ENCODE results near the gene OGFR. TPM values are rescaled to one million over a fixed set of nuclear protein-coding genes. Genes with fewer than 3 reads are reported as not detected.

Gene OGFR
- total RNA-seq, 1 donor from 2014 or later, result 74.6 TPM

GRCh38 chr20:62797671-62798532 lies 6.7 kb upstream of the OGFR start:
- ChIA-PET POLR2A (interaction anchor here (5.0 kb wide), 1 partner anchor 57 kb away, joined by 30 read pairs; no protein-coding TSS in a partner anchor), CTCF (no interaction called here)
- Mint-ChIP-seq H3K9me3 (no peaks in the 10 kb centered on the region), H3K4me3 (peak overlapping the region; percentile 85), H3K27me3 (no peaks in the 10 kb centered on the region), H3K27ac (peak overlapping the region; percentile 66), H3K4me1 (peaks cover 34% of the 10 kb centered on the region), H3K36me3 (ENCODE audit: low read depth) (peaks cover 35% of the 10 kb centered on the region)
- ATAC-seq (ENCODE audit: low read depth), result no peak
- no peak for TF ChIP-seq CTCF (IDR thresholded peaks at IDR 0.05)
- intact Hi-C loops (cut with micrococcal nuclease), result loop anchor here (5.0 kb wide), 1 partner anchor 64 kb away; the partner anchor contains the start of gene TCFL5
- no peak for DNase-seq

- Mint-ChIP-seq H3K36me3 (ENCODE audit: low read depth) (peaks cover 36% of the 10 kb centered on the region), H3K9me3 (no peaks in the 10 kb centered on the region), H3K27ac (no peak overlapping the region), H3K27me3 (no peaks in the 10 kb centered on the region), H3K4me3 (no peak overlapping the region), H3K4me1 (peaks cover 25% of the 10 kb centered on the region)
- intact Hi-C loops (cut with micrococcal nuclease), result loop anchor here (5.0 kb wide), 1 partner anchor 63 kb away; the partner anchor contains the start of gene TCFL5
- ChIA-PET POLR2A (no interaction called here), CTCF (no interaction called here)
- TF ChIP-seq CTCF (IDR thresholded peaks at IDR 0.05), result no peak
- DNase-seq (no peak), ATAC-seq (ENCODE audit: low read depth) (no peak)
Measured at GRCh38 chr20:62799036-62799435, 5.6 kb upstream of the OGFR start.

- peaks cover 39% of the 10 kb centered on the region for H3K36me3 Mint-ChIP-seq (ENCODE audit: low read depth)
- H3K4me1 Mint-ChIP-seq, result peaks cover 27% of the 10 kb centered on the region
- DNase-seq, result no peak
- CTCF ChIA-PET, result no interaction called here
- POLR2A ChIA-PET, result no interaction called here
- no peak overlapping the region for H3K4me3 Mint-ChIP-seq
- no peaks in the 10 kb centered on the region for H3K9me3 Mint-ChIP-seq
- H3K27ac Mint-ChIP-seq, result no peak overlapping the region
- no peak for TF ChIP-seq CTCF (IDR thresholded peaks at IDR 0.05)
- intact Hi-C loops (cut with micrococcal nuclease), result loop anchor here (5.0 kb wide), 1 partner anchor 63 kb away; the partner anchor contains the start of gene TCFL5
- H3K27me3 Mint-ChIP-seq, result no peaks in the 10 kb centered on the region
- no peak for ATAC-seq (ENCODE audit: low read depth)
Measured at GRCh38 chr20:62799459-62799858, 5.2 kb upstream of the OGFR start.

- Mint-ChIP-seq H3K4me3 (no peak overlapping the region), H3K9me3 (no peaks in the 10 kb centered on the region), H3K27ac (no peak overlapping the region), H3K4me1 (peaks cover 26% of the 10 kb centered on the region), H3K36me3 (ENCODE audit: low read depth) (peaks cover 41% of the 10 kb centered on the region), H3K27me3 (no peaks in the 10 kb centered on the region)
- intact Hi-C loops (cut with micrococcal nuclease), result loop anchor here (5.0 kb wide), 1 partner anchor 62 kb away; the partner anchor contains the start of gene TCFL5
- DNase-seq (no peak), ATAC-seq (ENCODE audit: low read depth) (no peak)
- ChIA-PET CTCF (no interaction called here), POLR2A (no interaction called here)
- no peak for TF ChIP-seq CTCF (IDR thresholded peaks at IDR 0.05)
Measured at GRCh38 chr20:62799873-62800272, 4.8 kb upstream of the OGFR start.

Data from activated B cell treated with CpG ODN at 0.5 μM for 24 hours (primary cell).